Glomerular endothelial cell (primary cell): ENCODE measurements around the gene BPIFB4. TPM values are rescaled to one million over a fixed set of nuclear protein-coding genes. Genes with fewer than 3 reads are reported as not detected.

Experiments used
- DNase-seq: peaks from one replicate; pipeline ENCODE4 v3.0.0-alpha.2; 2011; ENCODE audit warnings: low read depth, low spot score; ENCODE audit errors: extremely low read depth
- total RNA-seq: library from RNA; depleted of rRNA; stranded (reverse); fragments of >200 nt; gene quantifications from 2 replicates; pipeline ENCODE4 v1.2.3, GENCODE V29; 2015

BPIFB4 gene
- total RNA-seq, 1 donor from 2014 or later, result not detected

DNA sequence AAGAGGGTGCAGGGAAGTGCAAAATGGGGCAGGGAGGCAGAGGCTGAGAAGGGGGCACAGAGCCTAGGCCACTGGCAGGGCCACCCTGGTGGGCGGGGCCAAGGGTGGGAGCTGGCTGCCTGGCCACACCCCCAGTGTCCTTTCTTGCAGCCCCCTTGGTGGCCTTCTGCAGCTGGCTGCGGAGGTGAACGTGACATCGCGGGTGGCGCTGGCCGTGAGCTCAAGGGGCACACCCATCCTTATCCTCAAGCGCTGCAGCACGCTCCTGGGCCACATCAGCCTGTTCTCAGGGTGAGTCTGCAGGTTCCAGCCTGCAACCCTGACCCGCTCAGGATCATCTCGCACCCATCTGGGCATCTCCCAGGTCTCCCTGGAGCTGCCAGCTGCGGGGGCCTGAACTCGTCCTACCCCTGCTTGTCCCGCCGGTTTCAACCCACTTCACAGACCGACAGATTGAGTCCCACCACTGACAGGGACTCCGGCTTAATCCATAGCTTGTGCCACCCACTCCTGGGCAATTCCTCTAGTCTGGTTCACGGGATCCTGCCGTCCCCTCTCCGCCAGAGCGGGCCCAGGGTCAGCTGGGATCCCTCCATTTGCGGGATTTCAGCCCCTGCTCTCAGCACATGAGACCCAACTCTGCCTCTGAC, 19.6 kb upstream of the BPIFB4 start:
- no peak for DNase-seq

DNA sequence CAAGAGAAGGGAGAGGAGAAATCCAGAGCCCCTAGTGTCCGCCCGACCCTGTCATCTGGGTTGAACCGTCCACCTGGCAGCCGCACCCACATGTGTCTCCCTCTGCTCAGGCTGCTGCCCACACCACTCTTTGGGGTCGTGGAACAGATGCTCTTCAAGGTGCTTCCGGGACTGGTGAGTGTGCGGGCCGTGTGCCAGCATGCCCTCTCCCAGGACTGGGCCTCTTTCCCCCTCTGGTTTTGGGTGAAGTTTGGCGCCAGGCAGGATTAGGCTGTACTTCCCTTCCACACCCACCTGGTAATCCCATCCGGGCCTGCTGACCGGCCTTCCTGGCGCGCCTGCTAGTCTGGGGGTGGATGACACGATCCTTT, 17.8 kb upstream of the BPIFB4 start:
- DNase-seq, result no peak

DNA sequence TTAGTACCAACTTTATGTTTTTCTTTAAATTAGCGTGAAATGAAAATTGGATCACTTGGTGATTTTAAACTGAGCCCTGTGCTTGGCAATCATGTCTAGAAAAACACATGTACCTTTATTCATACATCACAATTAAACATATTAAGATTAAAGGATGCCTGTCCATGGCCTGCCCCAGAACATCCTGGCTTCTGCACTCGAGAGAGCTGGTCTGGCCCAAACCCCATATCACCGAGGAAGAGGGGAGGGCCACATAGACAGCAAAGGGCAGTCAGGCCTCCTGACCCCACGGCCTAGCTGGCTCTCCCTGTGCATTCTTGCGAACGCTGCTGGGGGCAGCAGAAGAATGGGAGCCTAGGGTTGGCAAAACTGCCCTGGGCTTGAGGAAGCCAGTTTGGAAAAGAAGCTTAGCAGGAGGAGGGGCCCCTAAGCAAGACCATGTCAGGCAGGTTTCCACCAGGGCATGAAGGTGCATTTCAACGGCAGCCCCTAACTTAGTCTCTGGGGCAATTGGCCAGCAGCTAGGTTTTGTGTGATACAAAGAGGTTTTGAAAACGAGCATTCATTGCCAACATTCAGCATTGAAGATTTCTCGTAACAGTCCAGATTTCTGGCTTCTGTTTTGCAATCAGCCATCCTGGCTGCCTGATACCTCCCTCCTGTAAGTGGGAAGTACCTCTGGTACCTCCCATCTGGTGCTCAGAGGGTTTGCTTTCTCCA, 17.2 kb upstream of the BPIFB4 start:
- DNase-seq, result no peak

GRCh38 chr20:33062825-33063149, 16.7 kb upstream of the BPIFB4 start:
- no peak for DNase-seq

- no peak for DNase-seq
Measured at GRCh38 chr20:33063271-33063670, 16.2 kb upstream of the BPIFB4 start.

GRCh38 chr20:33064572-33065287, 14.7 kb upstream of the BPIFB4 start:
- no peak for DNase-seq

DNA sequence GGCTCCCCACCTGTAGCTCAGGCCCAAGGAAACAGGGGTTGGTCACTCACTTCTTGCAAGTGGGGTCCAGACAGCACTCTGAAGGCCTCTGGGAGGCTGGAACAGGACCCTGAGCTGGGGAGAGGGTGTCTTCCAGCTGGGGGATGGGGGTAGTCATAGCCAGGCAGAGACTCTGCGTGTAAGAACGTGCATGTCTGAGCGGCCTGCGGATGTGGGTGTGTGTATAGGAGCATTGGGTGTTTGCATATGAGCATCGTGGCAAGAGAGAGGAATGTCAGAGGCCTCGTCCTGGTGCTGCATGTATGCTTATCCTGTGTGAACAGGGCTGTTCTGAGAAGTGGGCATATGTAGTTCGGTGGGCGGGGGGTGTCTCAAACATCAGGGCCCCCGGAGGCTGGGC, 13.7 kb upstream of the BPIFB4 start:
- no peak for DNase-seq

- DNase-seq, result no peak
Measured at GRCh38 chr20:33067806-33068205, 11.6 kb upstream of the BPIFB4 start.

DNA sequence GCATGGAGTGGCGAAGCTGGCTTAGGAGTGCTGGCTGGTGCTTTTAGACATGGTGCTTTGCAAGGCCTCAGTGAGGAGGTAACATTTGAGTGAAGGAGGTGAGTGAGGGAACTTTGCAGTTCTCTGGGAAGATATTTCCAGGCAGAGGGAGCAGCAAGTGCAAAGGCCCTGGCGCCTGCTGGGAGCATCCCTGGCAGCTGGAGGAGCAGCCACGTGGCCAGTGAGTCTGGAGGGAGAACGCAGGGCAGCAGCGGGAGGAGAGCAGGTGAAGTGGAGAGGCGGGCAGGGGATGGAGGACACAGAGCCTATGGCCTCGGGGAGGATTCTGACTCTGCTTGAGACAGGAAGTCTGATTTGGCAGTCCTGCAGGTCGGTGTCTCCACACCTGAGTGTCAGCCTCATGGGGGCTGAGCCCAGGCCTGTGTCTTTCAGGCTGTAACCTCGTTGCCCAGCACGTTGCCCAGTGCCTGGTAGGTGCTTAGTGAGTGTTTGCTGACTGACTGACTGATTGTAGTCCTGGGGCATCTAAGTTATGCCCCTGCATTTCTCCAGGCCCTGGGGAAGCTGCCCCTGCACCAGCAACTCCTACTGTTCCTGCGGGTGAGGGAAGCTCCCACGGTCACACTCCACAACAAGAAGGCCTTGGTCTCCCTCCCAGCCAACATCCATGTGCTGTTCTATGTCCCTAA, 11.0 kb upstream of the BPIFB4 start:
- no peak for DNase-seq

- no peak for DNase-seq
Measured at GRCh38 chr20:33069673-33070072, 9.8 kb upstream of the BPIFB4 start.

DNA sequence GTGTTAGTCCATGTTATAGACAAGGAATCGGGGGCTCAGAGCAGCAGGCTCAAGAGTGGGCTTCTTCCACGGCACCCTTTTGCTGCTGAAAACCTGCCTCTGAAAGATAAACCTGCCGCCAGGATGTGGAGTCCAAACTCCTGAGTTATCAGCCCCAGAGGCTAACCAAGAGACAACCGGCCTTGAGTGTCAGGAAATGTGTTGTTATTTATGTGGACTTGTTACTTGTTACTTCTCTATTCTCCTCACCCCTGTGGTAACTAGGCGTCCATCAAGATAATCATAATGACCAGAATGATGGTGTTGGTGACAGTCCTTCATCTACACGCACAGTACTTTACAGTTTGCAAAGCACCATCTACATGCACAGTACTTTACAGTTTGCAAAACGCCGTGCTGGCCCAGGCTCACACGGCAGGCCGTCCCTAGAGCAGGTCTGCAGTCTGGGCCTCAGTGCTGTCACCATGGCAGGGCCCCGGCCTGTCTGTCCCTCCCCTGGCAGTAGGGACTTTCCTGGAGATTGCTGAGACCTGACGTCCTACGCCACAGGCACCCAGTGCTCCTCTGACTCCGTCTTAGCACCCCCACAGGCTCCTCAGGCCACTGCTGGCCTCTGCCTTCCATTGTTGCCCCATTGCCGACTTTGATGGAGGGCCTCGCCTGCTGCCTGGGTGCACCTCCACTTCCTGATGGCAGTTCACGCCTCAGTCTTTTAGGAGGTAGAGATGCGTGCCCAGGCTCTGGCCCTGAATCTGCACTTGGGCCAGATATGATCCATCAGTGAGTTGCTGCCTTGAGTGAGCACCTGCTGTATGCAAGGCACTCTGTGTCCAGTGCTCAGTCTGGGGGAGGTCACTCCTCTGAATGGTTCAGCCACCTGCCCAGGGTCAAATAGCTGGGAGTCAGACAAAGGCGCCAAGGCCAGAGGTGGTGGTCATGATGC, 9.1 kb upstream of the BPIFB4 start:
- DNase-seq, result no peak

DNA sequence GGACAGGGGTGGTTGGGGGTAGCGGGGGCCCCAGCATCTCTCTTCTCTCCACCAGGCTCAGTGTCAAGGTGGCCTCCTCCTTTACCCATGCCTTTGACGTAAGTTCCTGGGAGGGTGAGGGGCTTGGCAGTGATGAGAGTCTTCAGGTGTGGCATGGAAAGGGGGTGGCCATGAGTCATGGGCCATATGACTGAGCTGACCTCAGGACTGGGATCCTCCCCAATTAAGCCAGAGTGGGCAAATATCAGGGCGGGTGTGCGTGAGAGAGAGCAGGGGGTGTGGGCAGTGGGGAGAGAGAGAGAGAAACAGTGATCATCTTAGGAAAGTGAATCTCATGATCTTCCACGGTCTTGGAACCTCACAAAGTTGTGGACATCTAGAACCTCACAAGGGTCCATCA, 8.2 kb upstream of the BPIFB4 start:
- DNase-seq, result no peak

DNA sequence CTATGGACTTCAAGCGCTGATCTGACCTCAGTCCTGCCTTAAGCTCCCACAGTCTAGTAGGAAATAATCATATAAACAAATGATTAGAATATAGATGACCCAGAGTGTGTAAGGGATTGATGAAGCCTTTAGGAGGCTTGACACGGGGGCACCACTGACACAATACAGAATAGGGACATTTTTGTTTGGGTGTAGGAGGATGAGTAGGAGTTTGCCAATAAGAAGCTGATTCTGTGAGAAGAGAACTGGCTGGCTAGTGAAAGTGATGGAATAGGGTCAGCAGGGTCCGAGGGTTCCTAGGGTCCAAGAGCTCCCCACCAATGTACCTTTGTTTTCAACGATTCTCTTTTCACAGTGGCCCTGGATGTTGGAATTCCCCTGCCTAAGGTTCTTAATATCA, 7.1 kb upstream of the BPIFB4 start:
- no peak for DNase-seq

- no peak for DNase-seq
Measured at GRCh38 chr20:33072813-33073212, 6.6 kb upstream of the BPIFB4 start.

DNA sequence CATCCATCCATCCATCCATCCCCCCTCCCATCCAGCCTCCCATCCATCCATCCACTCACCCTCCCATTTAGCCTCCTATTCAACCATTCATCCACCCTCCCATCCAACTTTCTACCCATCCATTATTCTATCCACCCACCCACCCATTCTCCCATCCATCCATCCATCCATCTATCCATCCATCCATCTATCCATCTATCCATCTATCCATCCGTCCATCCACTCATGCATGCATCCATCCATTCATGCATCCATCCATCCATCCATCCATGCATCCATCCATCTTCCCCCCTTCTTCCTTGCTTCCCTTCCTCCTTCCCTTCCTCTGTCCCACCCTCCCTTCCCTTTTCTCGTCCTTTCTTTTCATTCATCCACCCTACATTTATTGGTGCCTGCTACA, 4.8 kb upstream of the BPIFB4 start:
- no peak for DNase-seq

GRCh38 chr20:33075281-33075680, 4.2 kb upstream of the BPIFB4 start:
- no peak for DNase-seq

DNA sequence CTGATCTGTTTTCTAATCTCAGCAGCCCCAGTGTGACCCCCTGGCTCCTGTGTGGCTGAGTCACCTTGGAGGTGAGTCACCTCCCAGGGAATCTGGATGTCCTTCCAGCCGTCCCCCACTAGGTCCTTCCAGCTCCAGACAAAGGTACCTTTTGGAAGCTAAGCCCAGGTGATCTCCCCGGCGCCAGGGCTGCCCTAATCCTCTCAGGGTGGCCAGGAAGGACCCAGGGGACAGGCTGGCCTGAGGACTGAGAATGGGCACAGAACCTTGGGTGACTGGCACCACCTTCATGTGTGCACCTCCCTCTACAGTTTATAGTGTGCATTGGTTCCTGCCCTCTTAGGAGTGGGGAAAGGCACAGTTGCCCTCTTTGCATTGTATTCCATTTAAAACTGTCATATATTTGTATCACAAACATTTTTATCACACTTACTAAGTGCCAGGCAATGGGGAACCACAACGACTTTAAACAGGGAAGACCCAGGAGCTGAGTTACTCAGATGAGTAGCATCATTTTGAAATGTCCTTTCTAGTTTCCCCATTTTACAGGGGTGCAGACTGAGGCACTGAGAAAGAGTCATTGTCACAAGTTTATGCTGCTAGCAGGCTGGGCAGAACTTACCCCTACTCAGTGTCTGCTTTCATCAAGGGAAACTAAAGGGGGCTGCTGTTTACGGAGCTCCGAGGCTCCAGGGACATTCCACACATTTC, 2.6 kb upstream of the BPIFB4 start:
- no peak for DNase-seq

- no peak for DNase-seq
Measured at GRCh38 chr20:33081411-33082154, 2.1 kb downstream of the BPIFB4 start.

DNA sequence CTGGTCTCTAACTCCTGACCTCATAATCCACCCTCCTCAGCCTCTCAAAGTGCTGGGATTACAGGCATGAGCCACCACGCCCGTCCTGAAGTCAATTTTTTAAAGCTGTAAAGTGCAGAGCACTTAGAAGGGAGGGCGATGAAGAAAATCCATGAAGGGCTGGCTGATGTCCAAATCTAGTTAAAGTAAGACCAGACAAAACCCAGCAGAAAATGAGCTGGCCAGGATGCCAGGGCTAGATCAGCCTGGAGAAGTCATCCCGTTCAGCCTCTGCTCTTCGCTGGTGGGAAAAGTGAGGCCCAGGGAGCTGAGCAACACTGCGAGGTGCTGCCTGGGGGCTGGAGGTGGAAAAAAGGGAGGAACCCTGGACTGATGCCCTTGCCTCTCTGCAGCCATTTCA, 3.1 kb downstream of the BPIFB4 start:
- no peak for DNase-seq
